Osteocyte (in vitro differentiated cells): ENCODE data around the gene MYO6. TPM values are rescaled to one million over a fixed set of nuclear protein-coding genes. Genes with fewer than 3 reads are reported as not detected.
A peak's percentile ranks its signal among the peaks of the same experiment; 100 is the strongest.

Experiments used
- DNase-seq: peaks from one replicate; pipeline ENCODE4 v3.0.0; 2021; ENCODE audit warnings: mixed read lengths; ENCODE audit not compliant: unreplicated experiment; ENCODE audit errors: extremely low spot score
- H3K27ac Mint-ChIP-seq: one replicate; pipeline ENCODE4 v1.8.0; 2021; ENCODE audit warnings: mild to moderate bottlenecking, mixed read lengths; ENCODE audit not compliant: unreplicated experiment
- H3K27me3 Mint-ChIP-seq: one replicate; pipeline ENCODE4 v1.8.0; 2021; ENCODE audit warnings: mixed read lengths; ENCODE audit not compliant: unreplicated experiment
- H3K36me3 Mint-ChIP-seq: one replicate; pipeline ENCODE4 v1.8.0; 2021; ENCODE audit warnings: mixed read lengths; ENCODE audit not compliant: unreplicated experiment
- H3K4me1 Mint-ChIP-seq: one replicate; pipeline ENCODE4 v1.8.0; 2021; ENCODE audit warnings: mixed read lengths; ENCODE audit not compliant: unreplicated experiment
- H3K4me3 Mint-ChIP-seq: one replicate; pipeline ENCODE4 v1.8.0; 2021; ENCODE audit warnings: mild to moderate bottlenecking, moderate library complexity, mixed read lengths; ENCODE audit not compliant: unreplicated experiment
- H3K9me3 Mint-ChIP-seq: one replicate; pipeline ENCODE4 v1.8.0; 2021; ENCODE audit warnings: mixed read lengths; ENCODE audit not compliant: unreplicated experiment
- total RNA-seq: library from RNA; stranded (reverse); gene quantifications from 2 replicates; pipeline ENCODE4 v1.2.1, GENCODE V29; 2021
- TF ChIP-seq, protein P1 (sequence below): fragments of 200-600 bp; sonication (generic); IDR thresholded peaks from 2 replicates; pipeline ENCODE4 v1.5.0; 2021; ENCODE audit warnings: antibody characterized with exemption, mild to moderate bottlenecking, moderate library complexity

MYO6 gene
- total RNA-seq, 1 donor from 2014 or later = 61.6 TPM

DNA sequence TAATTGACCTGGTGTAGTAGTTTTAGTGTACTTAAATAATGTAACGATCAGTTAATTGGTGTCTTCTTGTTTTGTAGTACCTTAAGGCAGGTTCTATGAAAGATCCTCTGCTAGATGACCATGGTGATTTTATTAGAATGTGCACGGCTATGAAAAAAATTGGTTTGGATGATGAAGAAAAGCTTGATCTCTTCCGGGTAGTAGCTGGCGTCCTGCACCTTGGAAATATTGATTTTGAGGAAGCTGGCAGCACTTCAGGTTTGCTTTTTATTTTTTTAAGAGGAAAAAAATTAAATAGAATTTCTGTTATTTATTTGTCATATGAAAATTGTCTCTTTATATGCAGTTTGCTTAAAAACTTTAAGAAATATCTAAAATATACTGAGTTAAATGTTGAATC is 99.2 kb downstream of the MYO6 start:
- no peak overlapping the region for H3K4me3 Mint-ChIP-seq
- no peak for DNase-seq
- H3K36me3 Mint-ChIP-seq = peaks cover 34% of the 10 kb centered on the region
- H3K4me1 Mint-ChIP-seq = peaks cover 40% of the 10 kb centered on the region
- H3K9me3 Mint-ChIP-seq = no peaks in the 10 kb centered on the region
- TF ChIP-seq, protein P1, sequence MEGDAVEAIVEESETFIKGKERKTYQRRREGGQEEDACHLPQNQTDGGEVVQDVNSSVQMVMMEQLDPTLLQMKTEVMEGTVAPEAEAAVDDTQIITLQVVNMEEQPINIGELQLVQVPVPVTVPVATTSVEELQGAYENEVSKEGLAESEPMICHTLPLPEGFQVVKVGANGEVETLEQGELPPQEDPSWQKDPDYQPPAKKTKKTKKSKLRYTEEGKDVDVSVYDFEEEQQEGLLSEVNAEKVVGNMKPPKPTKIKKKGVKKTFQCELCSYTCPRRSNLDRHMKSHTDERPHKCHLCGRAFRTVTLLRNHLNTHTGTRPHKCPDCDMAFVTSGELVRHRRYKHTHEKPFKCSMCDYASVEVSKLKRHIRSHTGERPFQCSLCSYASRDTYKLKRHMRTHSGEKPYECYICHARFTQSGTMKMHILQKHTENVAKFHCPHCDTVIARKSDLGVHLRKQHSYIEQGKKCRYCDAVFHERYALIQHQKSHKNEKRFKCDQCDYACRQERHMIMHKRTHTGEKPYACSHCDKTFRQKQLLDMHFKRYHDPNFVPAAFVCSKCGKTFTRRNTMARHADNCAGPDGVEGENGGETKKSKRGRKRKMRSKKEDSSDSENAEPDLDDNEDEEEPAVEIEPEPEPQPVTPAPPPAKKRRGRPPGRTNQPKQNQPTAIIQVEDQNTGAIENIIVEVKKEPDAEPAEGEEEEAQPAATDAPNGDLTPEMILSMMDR = no peak
- no peaks in the 10 kb centered on the region for H3K27me3 Mint-ChIP-seq
- no peak overlapping the region for H3K27ac Mint-ChIP-seq

DNA sequence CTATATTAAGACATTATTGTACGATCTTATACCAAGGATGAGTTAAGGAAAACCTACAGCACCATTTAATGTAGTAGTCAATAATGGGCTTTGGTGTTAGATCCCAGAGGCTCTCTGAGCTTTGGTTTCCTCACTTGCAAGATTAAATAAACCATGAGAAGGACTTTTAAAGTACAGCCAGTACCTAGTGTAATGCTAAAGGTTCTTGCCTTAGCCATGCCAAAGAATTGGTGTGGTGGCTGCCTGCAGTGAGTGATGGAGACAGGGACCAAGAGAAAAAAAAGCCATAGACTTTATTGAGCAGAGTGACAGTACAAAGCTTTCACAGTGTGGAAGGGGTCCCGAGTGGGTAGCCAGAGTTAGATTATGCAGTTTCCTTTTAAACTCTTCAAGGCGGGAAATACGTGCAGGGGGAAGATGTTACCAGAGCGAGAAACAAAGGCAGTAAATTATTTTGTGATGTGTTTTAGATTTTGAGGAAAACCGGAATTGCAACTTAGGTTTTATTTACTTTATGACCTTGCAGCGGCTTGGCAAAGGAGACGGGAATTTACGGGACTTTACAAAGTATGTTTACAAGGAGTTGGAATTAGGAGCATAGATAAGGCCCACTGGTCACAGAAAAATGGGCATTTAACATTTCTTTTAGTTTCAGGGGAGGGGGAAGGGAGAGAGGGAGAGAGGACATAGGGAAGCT is 100.4 kb downstream of the MYO6 start:
- Mint-ChIP-seq H3K36me3 (peaks cover 28% of the 10 kb centered on the region), H3K9me3 (no peaks in the 10 kb centered on the region), H3K4me1 (peaks cover 40% of the 10 kb centered on the region), H3K27ac (peak overlapping the region; percentile 73), H3K27me3 (no peaks in the 10 kb centered on the region), H3K4me3 (no peak overlapping the region)
- TF ChIP-seq, protein P1 = no peak
- DNase-seq = no peak

DNA sequence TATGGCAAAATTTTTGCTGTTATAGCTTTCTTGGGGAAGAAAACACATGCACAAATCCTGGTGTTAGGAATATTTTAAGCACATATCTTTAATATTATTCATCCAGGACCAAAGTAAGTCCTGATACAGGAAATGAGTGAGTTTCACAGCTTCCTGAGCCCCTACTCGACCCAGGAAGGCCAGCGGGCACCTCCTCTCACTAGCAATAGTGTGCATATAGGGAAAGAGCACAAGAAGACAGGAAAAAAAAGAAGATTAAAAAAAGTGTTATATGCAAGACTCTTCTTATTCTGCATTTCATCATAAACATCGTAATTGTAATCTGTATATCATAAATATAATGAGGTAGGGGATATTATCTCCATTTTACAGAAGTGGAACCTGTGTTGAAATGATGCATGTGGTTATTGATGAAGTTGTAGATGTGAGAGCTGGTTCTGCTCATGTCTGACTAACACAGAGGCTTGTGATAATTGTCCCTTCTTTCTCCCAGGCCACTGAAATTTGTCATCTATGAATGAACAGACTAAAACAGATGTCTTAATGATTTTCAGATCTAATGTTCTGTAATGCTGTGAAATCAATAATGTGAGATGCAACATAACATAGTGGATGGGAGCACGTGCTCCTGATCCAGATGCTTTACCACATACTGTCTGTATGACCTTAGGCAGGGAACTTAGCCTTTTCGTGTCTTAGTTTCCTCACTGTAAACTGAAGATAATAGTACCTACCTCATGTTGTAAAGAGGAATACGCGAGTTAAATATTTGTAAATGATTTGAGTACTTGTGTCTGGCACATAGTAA is 101.2 kb downstream of the MYO6 start:
- TF ChIP-seq, protein P1 = no peak
- Mint-ChIP-seq H3K27ac (peak overlapping the region; percentile 73), H3K4me3 (no peak overlapping the region), H3K36me3 (peaks cover 23% of the 10 kb centered on the region), H3K9me3 (no peaks in the 10 kb centered on the region), H3K27me3 (no peaks in the 10 kb centered on the region), H3K4me1 (peaks cover 45% of the 10 kb centered on the region)
- no peak for DNase-seq

DNA sequence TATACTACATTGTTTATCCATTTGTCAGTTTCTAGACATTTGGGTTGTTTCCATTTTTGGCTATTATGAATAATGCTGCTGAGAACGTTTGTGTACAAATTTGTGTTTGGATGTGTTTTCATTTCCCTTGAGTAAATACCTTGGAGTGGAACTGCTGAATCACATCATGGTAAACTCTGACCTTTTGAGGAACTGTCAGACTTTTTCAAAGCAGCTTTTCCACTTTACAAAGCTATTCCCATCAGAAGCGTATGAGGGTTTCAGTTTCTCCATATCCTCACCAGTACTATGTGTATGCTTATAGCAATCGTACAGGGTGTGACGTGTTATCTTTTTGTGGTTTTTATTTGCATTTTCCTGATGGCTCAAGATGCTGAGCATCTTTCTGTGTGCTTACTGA is 103.7 kb downstream of the MYO6 start:
- peak overlapping the region; percentile 25 for H3K27ac Mint-ChIP-seq
- H3K36me3 Mint-ChIP-seq = peaks cover 33% of the 10 kb centered on the region
- TF ChIP-seq, protein P1 = no peak
- H3K4me3 Mint-ChIP-seq = no peak overlapping the region
- DNase-seq = no peak
- H3K9me3 Mint-ChIP-seq = no peaks in the 10 kb centered on the region
- no peaks in the 10 kb centered on the region for H3K27me3 Mint-ChIP-seq
- H3K4me1 Mint-ChIP-seq = peaks cover 48% of the 10 kb centered on the region

DNA sequence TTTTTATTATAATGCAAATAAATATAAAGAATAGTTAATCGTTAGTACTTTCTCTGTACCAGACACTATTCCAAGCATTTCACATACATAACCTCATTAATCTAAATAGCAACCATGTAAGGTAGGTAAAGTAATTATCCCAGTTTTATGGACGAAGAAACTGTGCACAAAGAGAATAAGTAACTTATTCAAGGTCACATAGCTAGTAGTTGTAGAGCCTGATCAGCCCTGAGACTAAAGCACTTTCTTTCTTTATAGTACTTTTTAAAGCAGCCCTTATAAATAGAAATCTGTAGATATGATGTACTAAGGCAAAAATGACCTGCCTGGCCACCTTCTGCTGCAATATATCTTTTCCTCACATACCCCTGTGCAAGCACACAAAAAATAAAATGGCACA is 104.8 kb downstream of the MYO6 start:
- Mint-ChIP-seq H3K4me3 (no peak overlapping the region), H3K9me3 (no peaks in the 10 kb centered on the region), H3K36me3 (peaks cover 33% of the 10 kb centered on the region), H3K27ac (no peak overlapping the region), H3K4me1 (peaks cover 49% of the 10 kb centered on the region), H3K27me3 (no peaks in the 10 kb centered on the region)
- TF ChIP-seq, protein P1 = no peak
- no peak for DNase-seq
